Keratinocyte (primary cell): ENCODE data around the gene DDX51. TPM values are rescaled to one million over a fixed set of nuclear protein-coding genes. Genes with fewer than 3 reads are reported as not detected.
A peak's percentile ranks its signal among the peaks of the same experiment; 100 is the strongest.

Experiments used
- DNase-seq: peaks from one replicate; pipeline ENCODE4 v3.0.0-alpha.2; 2011; ENCODE audit warnings: low read depth, missing footprints, low spot score
- FAIRE-seq: peaks from 2 replicates; lab custom pipeline; 2011; peaks lifted over from hg19 to GRCh38; lab: Jason Lieb, UNC
- H2AFZ ChIP-seq: 2 replicates; pipeline ENCODE4 v1.6.0; 2012; ENCODE audit warnings: low read length, control low read depth, inconsistent platforms; ENCODE audit not compliant: control insufficient read depth
- H3K27ac ChIP-seq: 2 replicates; pipeline ENCODE4 v1.5.1; 2011; ENCODE audit warnings: low read length; ENCODE audit not compliant: control insufficient read depth, insufficient read depth
- H3K27me3 ChIP-seq: 3 replicates; pipeline ENCODE4 v1.6.0; 2011; ENCODE audit warnings: low read length; ENCODE audit not compliant: control insufficient read depth, insufficient read depth; ENCODE audit errors: extremely low read depth
- H3K36me3 ChIP-seq, 2 experiments: 2 replicates in 1 of 2; 3 replicates in 1 of 2; pipeline ENCODE4 v1.5.1; 2011; ENCODE audit warnings: low read length in 2 of 2, mild to moderate bottlenecking in 1 of 2; ENCODE audit not compliant: control insufficient read depth in 2 of 2, insufficient read depth in 2 of 2; ENCODE audit errors: extremely low read depth in 1 of 2
- H3K4me1 ChIP-seq: 3 replicates; pipeline ENCODE4 v1.5.1; 2011; ENCODE audit warnings: low read length; ENCODE audit not compliant: control insufficient read depth, insufficient read depth; ENCODE audit errors: extremely low read depth
- H3K4me2 ChIP-seq: 3 replicates; pipeline ENCODE4 v1.6.0; 2011; ENCODE audit warnings: low read depth, low read length; ENCODE audit not compliant: control insufficient read depth, insufficient read depth; ENCODE audit errors: extremely low read depth
- H3K4me3 ChIP-seq, 3 experiments: fragments of 200-600 bp in 1 of 3; sonication (generic) in 1 of 3; 2 replicates in 2 of 3; 3 replicates in 1 of 3; pipeline ENCODE4 v1.5.1; 2011 to 2016; ENCODE audit warnings: low read length in 3 of 3, mild to moderate bottlenecking in 3 of 3, control low read depth in 2 of 3, inconsistent platforms in 1 of 3, low read depth in 1 of 3, mixed read lengths in 1 of 3, mixed run types in 1 of 3, moderate library complexity in 1 of 3; ENCODE audit not compliant: control insufficient read depth in 2 of 3, insufficient read depth in 2 of 3; ENCODE audit errors: extremely low read depth in 1 of 3
- H3K79me2 ChIP-seq: 2 replicates; pipeline ENCODE4 v1.6.0; 2012; ENCODE audit warnings: low read length; ENCODE audit not compliant: control insufficient read depth, insufficient read depth
- H3K9ac ChIP-seq: 3 replicates; pipeline ENCODE4 v1.6.0; 2011; ENCODE audit warnings: low read length; ENCODE audit not compliant: control insufficient read depth, insufficient read depth; ENCODE audit errors: extremely low read depth
- H3K9me1 ChIP-seq: 3 replicates; pipeline ENCODE4 v1.6.0; 2011; ENCODE audit warnings: low read length; ENCODE audit not compliant: control insufficient read depth, insufficient read depth; ENCODE audit errors: extremely low read depth
- H3K9me3 ChIP-seq: 2 replicates; pipeline ENCODE4 v1.5.1; 2012; ENCODE audit warnings: low read depth, low read length; ENCODE audit not compliant: control insufficient read depth
- H4K20me1 ChIP-seq: 3 replicates; pipeline ENCODE4 v1.6.0; 2011; ENCODE audit warnings: low read length; ENCODE audit not compliant: control insufficient read depth, insufficient read depth; ENCODE audit errors: extremely low read depth
- CTCF ChIP-seq, 3 experiments: IDR thresholded peaks in 1 of 3; conservative IDR thresholded peaks in 1 of 3; optimal IDR thresholded peaks in 1 of 3; 2 replicates in 2 of 3; 3 replicates in 1 of 3; pipeline versions ENCODE3 to v1.5.1; 2011; ENCODE audit warnings: low read length in 3 of 3, mild to moderate bottlenecking in 3 of 3, moderate library complexity in 2 of 3, control low read depth in 1 of 3, inconsistent platforms in 1 of 3; ENCODE audit not compliant: insufficient read depth in 2 of 3; ENCODE audit errors: extremely low read depth in 1 of 3
- EZH2 ChIP-seq: IDR thresholded peaks from one replicate; pipeline ENCODE4 v1.6.1; 2012; ENCODE audit warnings: inconsistent platforms, mild to moderate bottlenecking, low read length, moderate library complexity
- dilution Hi-C: fragments of 300-500 bp; cut with MboI; formaldehyde crosslinking; loops from one replicate; pipeline ENCODE4 v1.7.0; 2020; ENCODE audit warnings: low sequenced_read_pairs; ENCODE audit not compliant: extremely low pct_ligation_motif_present
- polyA plus RNA-seq, 5 experiments: library from polyadenylated mRNA; depleted of rRNA in 3 of 5; stranded (reverse) in 3 of 5; stranded (forward) in 1 of 5; unstranded in 1 of 5; fragments of >200 nt; gene quantifications; 1 replicate in 1 of 5; 2 replicates in 3 of 5; 3 replicates in 1 of 5; pipeline versions ENCODE4 v1.2.1 to v1.2.3, GENCODE V29; 2011 to 2012; ENCODE audit warnings: missing spikeins in 2 of 5, low read depth in 1 of 5, low replicate concordance in 1 of 5

Gene DDX51
- polyA plus RNA-seq, 1 donor (not counting 4 experiments of a cell fraction or from before 2014, with no cell fraction given) = 7.4 TPM

- Histone ChIP-seq H3K79me2 (peaks cover 43% of the 10 kb centered on the region), H3K9ac (peak overlapping the region; percentile 83), H3K27ac (peak overlapping the region; percentile 49), H3K4me1 (peaks cover 16% of the 10 kb centered on the region), H3K9me1 (no peaks in the 10 kb centered on the region), H3K9me3 (no peaks in the 10 kb centered on the region), H3K4me2 (peak overlapping the region; percentile 95), H2AFZ (no peak overlapping the region), H3K4me3 (peak overlapping the region; percentile 80 to 97 (median 81)), H4K20me1 (no peaks in the 10 kb centered on the region), H3K36me3 (peaks cover 14 to 21% of the 10 kb centered on the region in 2 experiments), H3K27me3 (no peaks in the 10 kb centered on the region)
- dilution Hi-C loops = no loop called here
- DNase-seq = no peak
- TF ChIP-seq CTCF (optimal IDR thresholded peaks at IDR 0.05 in 1 of 3, IDR thresholded peaks at IDR 0.05 in 1 of 3, conservative IDR thresholded peaks at IDR 0.05 in 1 of 3; ENCODE audit: extremely low read depth in 1 of 3, insufficient read depth in 2 of 3, low read length in 3 of 3) = no peak
- TF ChIP-seq EZH2 = no peak
- no peak for FAIRE-seq
Measured at GRCh38 chr12:132143336-132144071, 615 bp downstream of the DDX51 start.

- H3K9me1 ChIP-seq = no peaks in the 10 kb centered on the region
- H3K4me2 ChIP-seq = peak overlapping the region; percentile 95
- no peak overlapping the region for H2AFZ ChIP-seq
- H3K36me3 ChIP-seq = peaks cover 17 to 20% of the 10 kb centered on the region in 2 experiments
- H3K27me3 ChIP-seq = no peaks in the 10 kb centered on the region
- TF ChIP-seq CTCF (optimal IDR thresholded peaks at IDR 0.05 in 1 of 3, IDR thresholded peaks at IDR 0.05 in 1 of 3, conservative IDR thresholded peaks at IDR 0.05 in 1 of 3; ENCODE audit: extremely low read depth in 1 of 3, insufficient read depth in 2 of 3, low read length in 3 of 3) (no peak), EZH2 (no peak)
- no peak for FAIRE-seq
- H4K20me1 ChIP-seq = no peaks in the 10 kb centered on the region
- H3K27ac ChIP-seq = peak overlapping the region; percentile 49
- no peaks in the 10 kb centered on the region for H3K9me3 ChIP-seq
- peaks cover 43% of the 10 kb centered on the region for H3K79me2 ChIP-seq
- peaks cover 16% of the 10 kb centered on the region for H3K4me1 ChIP-seq
- dilution Hi-C loops = no loop called here
- H3K4me3 ChIP-seq = peak overlapping the region; percentile 80 to 97 (median 81)
- DNase-seq = no peak
- peak overlapping the region; percentile 83 for H3K9ac ChIP-seq
Measured at GRCh38 chr12:132142679-132143335, 1.3 kb downstream of the DDX51 start.
